H1 (cell line): ENCODE results near the gene ALK. TPM values are rescaled to one million over a fixed set of nuclear protein-coding genes. Genes with fewer than 3 reads are reported as not detected.

Source experiments
- CTCF ChIA-PET: fragments of 300-600 bp; sonication (Branson Sonifier 250); formaldehyde crosslinking; loops from one replicate; lab custom pipeline; 2021; ENCODE audit not compliant: partially characterized antibody; lab: Charles Lee
- POLR2A ChIA-PET: fragments of 300-600 bp; sonication (Branson Sonifier 250); formaldehyde crosslinking; loops from one replicate; lab custom pipeline; 2021; ENCODE audit warnings: inconsistent platforms; ENCODE audit not compliant: partially characterized antibody; lab: Charles Lee
- DNase-seq, 2 experiments: peaks; one replicate each; pipeline versions ENCODE4 v3.0.0 to v3.0.0-alpha.2; 2010 to 2022; ENCODE audit warnings: low spot score in 2 of 2, low read depth in 1 of 2, mixed read lengths in 1 of 2
- FAIRE-seq: peaks from 2 replicates; lab custom pipeline; 2011; peaks lifted over from hg19 to GRCh38; lab: Jason Lieb, UNC
- H2AFZ ChIP-seq: 2 replicates; pipeline ENCODE4 v1.8.1; 2012; ENCODE audit warnings: low read length, inconsistent platforms
- H2AK5ac ChIP-seq: 2 replicates; pipeline ENCODE4 v1.6.1; 2013; ENCODE audit warnings: low read depth, low read length
- H2BK120ac ChIP-seq: replicated peaks from 2 replicates; pipeline ENCODE3; 2013; ENCODE audit warnings: low read depth, low read length, inconsistent platforms
- H2BK12ac ChIP-seq: 2 replicates; pipeline ENCODE4 v1.6.1; 2013; ENCODE audit warnings: low read depth, low read length
- H2BK15ac ChIP-seq: 2 replicates; pipeline ENCODE4 v1.6.1; 2013; ENCODE audit warnings: low read length
- H2BK20ac ChIP-seq: 2 replicates; pipeline ENCODE4 v1.6.1; 2013; ENCODE audit warnings: low read length
- H2BK5ac ChIP-seq: 2 replicates; pipeline ENCODE4 v1.6.1; 2013; ENCODE audit warnings: low read depth, low read length
- H3K14ac ChIP-seq: 2 replicates; pipeline ENCODE4 v1.6.1; 2013; ENCODE audit warnings: inconsistent platforms; ENCODE audit not compliant: insufficient read length
- H3K18ac ChIP-seq: 2 replicates; pipeline ENCODE4 v1.6.1; 2013; ENCODE audit warnings: low read length; ENCODE audit errors: extremely low read depth
- H3K23ac ChIP-seq: 2 replicates; pipeline ENCODE4 v1.6.1; 2013; ENCODE audit warnings: inconsistent platforms; ENCODE audit not compliant: insufficient read length
- H3K23me2 ChIP-seq: 2 replicates; pipeline ENCODE4 v1.6.1; 2013; ENCODE audit warnings: low read depth, low read length
- H3K27ac ChIP-seq: 2 replicates; pipeline ENCODE4 v1.6.1; 2011; ENCODE audit warnings: low read depth, low read length, inconsistent platforms
- H3K27me3 ChIP-seq, 4 experiments: replicated peaks in 1 of 4; 1 replicate in 1 of 4; 2 replicates in 3 of 4; pipeline versions ENCODE4 v1.6.1 to v1.8.1; 2011 to 2013; ENCODE audit warnings: low read length in 3 of 4, mild to moderate bottlenecking in 3 of 4, inconsistent platforms in 2 of 4, mixed read lengths in 2 of 4, moderate library complexity in 1 of 4; ENCODE audit not compliant: control insufficient read depth in 3 of 4, insufficient read depth in 3 of 4; ENCODE audit errors: extremely low read depth in 1 of 4
- H3K36me3 ChIP-seq, 4 experiments: 2 replicates each; pipeline versions ENCODE4 v1.6.1 to v1.8.1; 2011 to 2013; ENCODE audit warnings: mild to moderate bottlenecking in 4 of 4, low read length in 3 of 4, moderate library complexity in 2 of 4, control low read depth in 1 of 4, inconsistent platforms in 1 of 4; ENCODE audit not compliant: insufficient read depth in 4 of 4, control insufficient read depth in 2 of 4
- H3K4ac ChIP-seq: replicated peaks from 2 replicates; pipeline ENCODE3; 2013; ENCODE audit warnings: low read length, low read depth, mixed read lengths, inconsistent platforms; ENCODE audit not compliant: insufficient read length
- H3K4me1 ChIP-seq, 4 experiments: replicated peaks in 1 of 4; 1 replicate in 1 of 4; 2 replicates in 3 of 4; pipeline versions ENCODE4 v1.6.1 to v1.8.1; 2011 to 2013; ENCODE audit warnings: low read length in 3 of 4, inconsistent platforms in 2 of 4, mixed read lengths in 1 of 4; ENCODE audit not compliant: insufficient read depth in 4 of 4, control insufficient read depth in 3 of 4
- H3K4me2 ChIP-seq, 2 experiments: 2 replicates each; pipeline versions ENCODE4 v1.6.1 to v1.8.1; 2011 to 2013; ENCODE audit warnings: low read depth in 2 of 2, low read length in 2 of 2, control low read depth in 1 of 2, inconsistent platforms in 1 of 2, mild to moderate bottlenecking in 1 of 2; ENCODE audit not compliant: insufficient read depth in 1 of 2
- H3K4me3 ChIP-seq, 4 experiments: fragments of 200-600, 300-600 bp in 1 of 4; sonication (generic), shearing (Covaris generic), sonication (Bioruptor Twin) in 1 of 4; 2 replicates each; pipeline versions ENCODE4 v1.5.1 to v1.8.1; 2011 to 2016; ENCODE audit warnings: low read length in 4 of 4, low read depth in 3 of 4, control low read depth in 2 of 4, inconsistent platforms in 2 of 4, mild to moderate bottlenecking in 2 of 4, mixed read lengths in 1 of 4, moderate library complexity in 1 of 4; ENCODE audit not compliant: insufficient read depth in 2 of 4; ENCODE audit errors: extremely low read depth in 1 of 4
- H3K56ac ChIP-seq: replicated peaks from 2 replicates; pipeline ENCODE3; 2013; ENCODE audit warnings: low read depth, mild to moderate bottlenecking, mixed read lengths, low read length, inconsistent platforms; ENCODE audit not compliant: insufficient read length
- H3K79me1 ChIP-seq: 2 replicates; pipeline ENCODE4 v1.6.1; 2013; ENCODE audit warnings: low read depth, low read length, control low read depth
- H3K79me2 ChIP-seq, 2 experiments: 2 replicates each; pipeline versions ENCODE4 v1.6.1 to v1.8.1; 2012 to 2013; ENCODE audit warnings: low read length in 2 of 2, mild to moderate bottlenecking in 2 of 2, inconsistent platforms in 1 of 2; ENCODE audit not compliant: insufficient read depth in 2 of 2, control insufficient read depth in 1 of 2
- H3K9ac ChIP-seq, 4 experiments: replicated peaks in 1 of 4; 1 replicate in 1 of 4; 2 replicates in 3 of 4; pipeline versions ENCODE4 v1.6.1 to v1.8.1; 2011 to 2013; ENCODE audit warnings: low read depth in 3 of 4, low read length in 3 of 4, control low read depth in 2 of 4, mild to moderate bottlenecking in 2 of 4, moderate library complexity in 2 of 4, inconsistent platforms in 1 of 4; ENCODE audit errors: extremely low read depth in 1 of 4
- H3K9me3 ChIP-seq, 2 experiments: 2 replicates each; pipeline versions ENCODE4 v1.6.1 to v1.8.1; 2012 to 2013; ENCODE audit warnings: mild to moderate bottlenecking in 2 of 2, moderate library complexity in 2 of 2, control low read depth in 1 of 2, inconsistent platforms in 1 of 2, low read depth in 1 of 2, low read length in 1 of 2, mixed read lengths in 1 of 2; ENCODE audit not compliant: insufficient read depth in 2 of 2
- H4K20me1 ChIP-seq, 2 experiments: replicated peaks in 1 of 2; 2 replicates each; pipeline versions ENCODE3 to v1.8.1; 2011 to 2013; ENCODE audit warnings: inconsistent platforms in 2 of 2, low read length in 2 of 2, mild to moderate bottlenecking in 1 of 2; ENCODE audit not compliant: insufficient read depth in 2 of 2, control insufficient read depth in 1 of 2
- H4K5ac ChIP-seq: 2 replicates; pipeline ENCODE4 v1.6.1; 2013; ENCODE audit warnings: low read length, low read depth, mixed read lengths, inconsistent platforms; ENCODE audit not compliant: insufficient read length
- H4K8ac ChIP-seq: 2 replicates; pipeline ENCODE4 v1.8.0; 2013; ENCODE audit warnings: mild to moderate bottlenecking, moderate library complexity, low read length, inconsistent platforms; ENCODE audit not compliant: insufficient read depth; ENCODE audit errors: extremely low read depth
- H4K91ac ChIP-seq: replicated peaks from 2 replicates; pipeline ENCODE3; 2013; ENCODE audit warnings: low read length, mixed read lengths, inconsistent platforms; ENCODE audit not compliant: insufficient read length
- ASH2L ChIP-seq: fragments of 200-600, 300-600 bp; sonication (generic); IDR thresholded peaks from one replicate; pipeline ENCODE4 v1.7.1; 2017; ENCODE audit warnings: low read length
- BACH1 ChIP-seq: IDR thresholded peaks from 2 replicates; pipeline ENCODE4 v1.6.1; 2012; ENCODE audit warnings: low read length, improper control_type of control experiment
- CBX5 ChIP-seq: fragments of 300-800, 300-1000 bp; sonication (generic); IDR thresholded peaks from 2 replicates; pipeline ENCODE4 v1.7.1; 2016; ENCODE audit warnings: antibody characterized with exemption, low read length, low read depth
- CHD2 ChIP-seq: IDR thresholded peaks from 2 replicates; pipeline ENCODE4 v1.6.1; 2012; ENCODE audit warnings: low read length, improper control_type of control experiment
- CREB1 ChIP-seq: IDR thresholded peaks from 2 replicates; pipeline ENCODE4 v1.6.1; 2012; ENCODE audit warnings: inconsistent platforms
- CTBP2 ChIP-seq: IDR thresholded peaks from 2 replicates; pipeline ENCODE4 v1.7.0; 2011; ENCODE audit warnings: borderline replicate concordance, mild to moderate bottlenecking, moderate library complexity, mixed read lengths, low read length; ENCODE audit not compliant: insufficient read depth, insufficient read length
- EGR1 ChIP-seq: IDR thresholded peaks from 2 replicates; pipeline ENCODE4 v1.6.1; 2011; ENCODE audit warnings: low read depth, low read length, borderline replicate concordance
- KDM1A ChIP-seq: fragments of 200-600, 300-600 bp; sonication (generic); IDR thresholded peaks from 2 replicates; pipeline ENCODE4 v1.7.1; 2016; ENCODE audit warnings: mild to moderate bottlenecking, low read length, borderline replicate concordance
- MAFK ChIP-seq: IDR thresholded peaks from 2 replicates; pipeline ENCODE4 v1.6.1; 2012; ENCODE audit warnings: low read depth, mild to moderate bottlenecking, improper control_type of control experiment, low read length
- PHF8 ChIP-seq: fragments of 200-600 bp; sonication (generic); conservative IDR thresholded peaks from 2 replicates; pipeline ENCODE4 v1.7.1; 2012; ENCODE audit warnings: low read depth, mild to moderate bottlenecking, inconsistent platforms, low read length, moderate library complexity
- POLR2A ChIP-seq, 2 experiments: IDR thresholded peaks; 1 replicate in 1 of 2; 2 replicates in 1 of 2; pipeline ENCODE4 v1.6.1; 2011; ENCODE audit warnings: low read depth in 2 of 2, low read length in 2 of 2, mild to moderate bottlenecking in 2 of 2; ENCODE audit errors: control extremely low read depth in 1 of 2
- RFX5 ChIP-seq: IDR thresholded peaks from 2 replicates; pipeline ENCODE4 v1.6.1; 2011; ENCODE audit warnings: low read depth, low read length, improper control_type of control experiment, borderline replicate concordance
- SRF ChIP-seq: IDR thresholded peaks from 2 replicates; pipeline ENCODE4 v1.6.1; 2011; ENCODE audit warnings: mild to moderate bottlenecking, low read depth, low read length, moderate library complexity
- TBP ChIP-seq: IDR thresholded peaks from 2 replicates; pipeline ENCODE4 v1.6.1; 2011; ENCODE audit warnings: low read depth, low read length, improper control_type of control experiment
- TCF12 ChIP-seq: IDR thresholded peaks from 2 replicates; pipeline ENCODE4 v1.6.1; 2011; ENCODE audit warnings: low read depth, mild to moderate bottlenecking, low read length
- WGBS, 2 experiments: shearing (Covaris generic) in 1 of 2; methylation state at CpG; one replicate each; pipeline versions ENCODE4 v1.1.6 to v1.1.7; 2013 to 2015; ENCODE audit warnings: low lambda C conversion rate in 2 of 2, mixed read lengths in 2 of 2, inconsistent platforms in 1 of 2, low coverage in 1 of 2, missing lambda C conversion rate in 1 of 2; ENCODE audit not compliant: insufficient replicate concordance in 2 of 2, insufficient coverage in 1 of 2, insufficient read length in 1 of 2; ENCODE audit errors: extremely low coverage in 1 of 2, missing lambda C conversion rate in 1 of 2; 5-methylcytosine and 5-hydroxymethylcytosine counted together
- polyA plus RNA-seq, 7 experiments: library from polyadenylated mRNA; depleted of rRNA in 3 of 7; stranded (reverse) in 5 of 7; unstranded in 2 of 7; fragments of >200 nt in 5 of 7; fragments of 200-250 nt in 2 of 7; gene quantifications; 1 replicate in 5 of 7; 2 replicates in 1 of 7; 4 replicates in 1 of 7; pipeline versions ENCODE4 v1.2.1 to v1.2.3, GENCODE V29; 2011 to 2013; ENCODE audit warnings: missing spikeins in 2 of 7, mixed read lengths in 2 of 7
- total RNA-seq: library from RNA; stranded (reverse); fragmentation: NEBNext Ultra II Directional; extraction: Animal tissue kit (Norgen Biotek cat#: 25700); gene quantifications from 2 replicates; pipeline ENCODE4 v1.2.1, GENCODE V29; 2021

ALK gene
- total and polyA plus RNA-seq, 2 of the 8 experiments (the other 6 are each of a cell fraction or from before 2014, with no cell fraction given): 0.02 to 0.09 TPM

- Histone ChIP-seq H3K27ac (no peak overlapping the region), H4K5ac (no peak overlapping the region), H3K79me2 (no peaks in the 10 kb centered on the region; a peak in 1 of 4 replicates), H4K91ac (no peak overlapping the region), H3K4me2 (no peak overlapping the region), H2BK120ac (peak overlapping the region; percentile 59), H2BK12ac (no peak overlapping the region), H2BK5ac (peak overlapping the region; percentile 35; the same call in 1 of the 2 replicates), H3K23me2 (peaks cover 4% of the 10 kb centered on the region; the same call in 1 of the 2 replicates), H3K18ac (no peak overlapping the region), H2BK20ac (no peak overlapping the region), H2AK5ac (0 out of 2 replicates have a peak overlapping the region, but pooled peaks have one; percentile 86), H2BK15ac (no peak overlapping the region), H4K8ac (no peak overlapping the region), H3K9ac (no peak overlapping the region), H3K23ac (no peak overlapping the region), H3K4me3 (no peak overlapping the region), H3K27me3 (no peaks in the 10 kb centered on the region), H3K14ac (no peak overlapping the region), H4K20me1 (peaks cover 0 to 3% of the 10 kb centered on the region in 2 experiments), H3K36me3 (no peaks in the 10 kb centered on the region), H3K56ac (no peak overlapping the region), H3K9me3 (no peaks in the 10 kb centered on the region), H3K4ac (no peak overlapping the region), H3K4me1 (no peaks in the 10 kb centered on the region), H2AFZ (no peak overlapping the region), H3K79me1 (no peaks in the 10 kb centered on the region)
- WGBS, 2 experiments: 94% methylated on average over 3 of the region's 3 CpGs; no CpG with 5 or more reads in 1 of the 2 experiments
- no peak for FAIRE-seq
- ChIA-PET CTCF (no interaction called here), POLR2A (no interaction called here)
- no peak for DNase-seq
- TF ChIP-seq TCF12 (no peak), CREB1 (no peak), ASH2L (no peak), POLR2A (IDR thresholded peaks at IDR 0.05; ENCODE audit: control extremely low read depth in 1 of 2, low read depth in 2 of 2, low read length in 2 of 2) (no peak), CHD2 (no peak), CBX5 (no peak), BACH1 (no peak), RFX5 (no peak), SRF (no peak), TBP (no peak), MAFK (no peak), EGR1 (no peak), CTBP2 (no peak), KDM1A (no peak), PHF8 (no peak)
These were observed 150.5 kb downstream of the ALK start for GRCh38 chr2:29770846-29771245.
